Mucosa of descending colon (tissue), 3 donors: ENCODE data around the gene C11orf71. TPM values are rescaled to one million over a fixed set of nuclear protein-coding genes. Genes with fewer than 3 reads are reported as not detected.

ENCODE experiments used
- ATAC-seq: fragments of 200-7000 bp; cut with Tn5 transposase; one replicate; pipeline ENCODE4 v1.9.1; 2020; ENCODE audit warnings: mild to moderate bottlenecking, moderate library complexity
- DNase-seq, 3 donors: peaks; one replicate each; pipeline ENCODE4 v3.0.0-alpha.2; 2020
- H3K36me3 ChIP-seq: fragments of 200-600 bp; one replicate; pipeline ENCODE4 v1.8.0; 2021; ENCODE audit warnings: low read depth, mild to moderate bottlenecking
- H3K4me1 ChIP-seq: fragments of 200-600 bp; one replicate; pipeline ENCODE4 v1.8.0; 2021; ENCODE audit warnings: low read depth, mild to moderate bottlenecking
- H3K4me3 ChIP-seq: fragments of 200-600 bp; one replicate; pipeline ENCODE4 v1.8.0; 2021; ENCODE audit warnings: mild to moderate bottlenecking
- H3K9me3 ChIP-seq: fragments of 200-600 bp; one replicate; pipeline ENCODE4 v1.8.0; 2021; ENCODE audit warnings: mild to moderate bottlenecking
- intact Hi-C, 2 donors: fragments of 100-400 bp; cut with DNase I in 1 of 2; cut with micrococcal nuclease in 1 of 2; formaldehyde crosslinking; loops; one replicate each; pipeline versions ENCODE4 v1.11.0 to v1.11.1; 2022; cut with DNase I, micrococcal nuclease
- total RNA-seq, 3 donors: library from RNA; stranded (reverse); fragmentation: NEBNext Ultra II Directional in 2 of 3; extraction: Animal tissue kit (Norgen Biotek cat#: 25700) in 2 of 3; gene quantifications; one replicate each; pipeline versions ENCODE4 v1.2.1 to v1.2.4, GENCODE V29; 2021 to 2023
- TF ChIP-seq, protein P1 (sequence below): fragments of 200-600 bp; IDR thresholded peaks from one replicate; pipeline ENCODE4 v1.8.0; 2022; ENCODE audit warnings: antibody characterized with exemption, mild to moderate bottlenecking
- donor health status: DM: no; HTN: no; CAD: no; lungs with moderate emphysema.
- donor health status: DM: no; HTN: no; CAD: no.
- donor health status: DM: no; HTN: yes; CAD: no.

The C11orf71 gene
- total RNA-seq, 3 donors from 2014 or later = 8.6 to 14.0 (median 12.0) TPM

DNA sequence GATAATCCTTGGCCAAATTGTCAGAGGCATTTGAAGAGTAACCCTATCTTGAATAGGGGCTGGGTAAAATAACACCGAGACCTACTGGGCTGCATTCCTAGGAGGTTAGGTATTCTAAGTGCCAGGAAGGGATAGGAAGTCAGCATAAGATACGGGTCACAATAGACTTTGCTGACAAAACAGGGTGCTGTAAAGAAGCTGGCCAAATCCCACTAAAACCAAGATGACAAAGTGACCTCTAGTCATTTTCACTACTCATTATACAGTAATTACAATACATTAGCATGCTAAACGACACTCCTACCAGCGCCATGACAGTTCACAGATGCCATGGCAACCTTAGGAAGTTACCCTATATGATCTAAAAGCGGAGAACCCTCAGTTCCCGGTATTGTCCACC, 38.0 kb upstream of the C11orf71 start:
- Histone ChIP-seq H3K36me3 (no peaks in the 10 kb centered on the region), H3K4me3 (no peak overlapping the region), H3K4me1 (peaks cover 12% of the 10 kb centered on the region), H3K9me3 (no peaks in the 10 kb centered on the region)
- intact Hi-C loops = no loop called here
- no peak for ATAC-seq
- DNase-seq = no peak
- TF ChIP-seq, protein P1, sequence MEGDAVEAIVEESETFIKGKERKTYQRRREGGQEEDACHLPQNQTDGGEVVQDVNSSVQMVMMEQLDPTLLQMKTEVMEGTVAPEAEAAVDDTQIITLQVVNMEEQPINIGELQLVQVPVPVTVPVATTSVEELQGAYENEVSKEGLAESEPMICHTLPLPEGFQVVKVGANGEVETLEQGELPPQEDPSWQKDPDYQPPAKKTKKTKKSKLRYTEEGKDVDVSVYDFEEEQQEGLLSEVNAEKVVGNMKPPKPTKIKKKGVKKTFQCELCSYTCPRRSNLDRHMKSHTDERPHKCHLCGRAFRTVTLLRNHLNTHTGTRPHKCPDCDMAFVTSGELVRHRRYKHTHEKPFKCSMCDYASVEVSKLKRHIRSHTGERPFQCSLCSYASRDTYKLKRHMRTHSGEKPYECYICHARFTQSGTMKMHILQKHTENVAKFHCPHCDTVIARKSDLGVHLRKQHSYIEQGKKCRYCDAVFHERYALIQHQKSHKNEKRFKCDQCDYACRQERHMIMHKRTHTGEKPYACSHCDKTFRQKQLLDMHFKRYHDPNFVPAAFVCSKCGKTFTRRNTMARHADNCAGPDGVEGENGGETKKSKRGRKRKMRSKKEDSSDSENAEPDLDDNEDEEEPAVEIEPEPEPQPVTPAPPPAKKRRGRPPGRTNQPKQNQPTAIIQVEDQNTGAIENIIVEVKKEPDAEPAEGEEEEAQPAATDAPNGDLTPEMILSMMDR = no peak

DNA sequence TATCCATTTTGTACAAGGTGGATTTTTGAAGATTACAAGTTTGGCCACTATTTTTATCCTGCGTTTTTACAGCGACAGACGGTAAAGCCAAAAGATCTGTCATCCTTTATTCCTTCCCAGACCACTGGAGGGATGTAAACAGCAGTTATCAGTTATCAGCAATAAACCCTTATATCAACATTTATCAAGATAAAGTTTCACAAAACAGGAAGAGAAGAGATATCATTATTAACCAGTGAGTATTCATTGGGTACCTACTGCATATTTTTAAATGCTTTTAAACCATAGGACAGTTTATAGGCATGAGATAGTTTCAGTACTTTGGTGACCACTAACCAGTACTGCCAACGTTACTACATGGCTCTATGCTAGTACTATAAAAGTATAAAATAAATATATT, 33.1 kb upstream of the C11orf71 start:
- Histone ChIP-seq H3K4me1 (no peaks in the 10 kb centered on the region), H3K4me3 (no peak overlapping the region), H3K36me3 (no peaks in the 10 kb centered on the region), H3K9me3 (no peaks in the 10 kb centered on the region)
- TF ChIP-seq, protein P1 = no peak
- intact Hi-C loops = no loop called here
- ATAC-seq (no peak), DNase-seq (no peak)

DNA sequence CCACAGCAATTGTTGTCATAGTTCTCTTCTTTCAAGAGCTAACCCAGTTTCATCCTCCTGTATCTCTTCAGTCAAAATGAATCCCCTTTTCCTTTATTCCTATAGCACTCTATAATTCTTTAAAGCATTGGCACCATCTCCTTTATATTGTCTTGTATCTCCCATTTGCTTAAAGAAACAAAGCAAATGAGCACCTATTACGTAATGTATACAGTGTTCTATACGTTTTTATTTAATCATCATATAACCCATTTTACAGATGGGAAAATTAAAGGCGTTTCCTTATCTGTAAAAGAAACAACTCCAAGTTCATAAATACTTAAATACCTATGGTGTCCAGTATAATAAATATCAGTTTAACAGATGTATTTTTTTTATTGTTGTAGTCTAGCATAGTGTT, 32.6 kb upstream of the C11orf71 start:
- Histone ChIP-seq H3K9me3 (no peaks in the 10 kb centered on the region), H3K4me3 (no peak overlapping the region), H3K4me1 (no peaks in the 10 kb centered on the region), H3K36me3 (no peaks in the 10 kb centered on the region)
- DNase-seq (no peak), ATAC-seq (no peak)
- intact Hi-C loops = no loop called here
- TF ChIP-seq, protein P1 = no peak

DNA sequence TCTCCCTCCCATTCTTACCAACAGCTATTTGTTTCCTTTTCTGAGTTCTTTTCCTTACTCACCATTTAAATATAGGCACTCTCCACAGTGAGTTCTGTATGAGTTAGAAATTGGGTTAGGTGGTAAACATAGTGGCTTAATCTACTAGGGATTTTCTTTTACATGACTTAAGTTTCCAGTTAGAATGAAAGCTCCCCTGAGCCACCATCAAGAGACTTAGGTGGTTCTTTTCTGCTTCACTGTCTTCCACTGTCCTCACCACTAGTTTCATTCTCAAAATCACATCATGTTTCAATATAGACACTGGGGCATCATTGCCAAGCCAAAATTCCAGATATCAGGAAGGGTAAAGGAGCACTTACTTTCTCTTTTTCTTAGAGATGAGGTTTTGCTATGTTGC, 30.0 kb upstream of the C11orf71 start:
- Histone ChIP-seq H3K36me3 (no peaks in the 10 kb centered on the region), H3K9me3 (no peaks in the 10 kb centered on the region), H3K4me1 (no peaks in the 10 kb centered on the region), H3K4me3 (no peak overlapping the region)
- ATAC-seq = no peak
- DNase-seq = no peak
- intact Hi-C loops = no loop called here
- TF ChIP-seq, protein P1 = no peak

DNA sequence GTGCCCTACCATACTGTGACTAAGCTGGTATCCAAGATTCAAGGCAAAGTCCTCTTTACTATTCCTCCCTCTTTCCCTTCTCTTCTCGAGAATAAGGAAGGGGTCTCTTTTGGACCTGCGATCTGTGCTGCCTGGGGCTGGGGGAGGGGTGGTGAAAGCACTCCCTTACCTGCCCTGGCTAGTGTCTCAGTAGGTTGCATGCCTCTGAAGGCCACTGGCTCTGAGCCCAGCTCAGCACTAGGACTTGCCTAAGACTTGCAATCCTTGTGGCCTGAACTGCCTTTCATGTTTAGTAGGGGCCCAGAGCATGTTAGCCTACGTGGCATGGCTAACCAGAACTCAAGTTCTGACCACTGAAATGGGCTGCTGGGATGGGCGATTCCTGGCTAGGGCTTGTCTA, 26.0 kb upstream of the C11orf71 start:
- Histone ChIP-seq H3K4me3 (no peak overlapping the region), H3K9me3 (no peaks in the 10 kb centered on the region), H3K4me1 (no peaks in the 10 kb centered on the region), H3K36me3 (no peaks in the 10 kb centered on the region)
- TF ChIP-seq, protein P1 = no peak
- DNase-seq (no peak), ATAC-seq (no peak)
- intact Hi-C loops = no loop called here

DNA sequence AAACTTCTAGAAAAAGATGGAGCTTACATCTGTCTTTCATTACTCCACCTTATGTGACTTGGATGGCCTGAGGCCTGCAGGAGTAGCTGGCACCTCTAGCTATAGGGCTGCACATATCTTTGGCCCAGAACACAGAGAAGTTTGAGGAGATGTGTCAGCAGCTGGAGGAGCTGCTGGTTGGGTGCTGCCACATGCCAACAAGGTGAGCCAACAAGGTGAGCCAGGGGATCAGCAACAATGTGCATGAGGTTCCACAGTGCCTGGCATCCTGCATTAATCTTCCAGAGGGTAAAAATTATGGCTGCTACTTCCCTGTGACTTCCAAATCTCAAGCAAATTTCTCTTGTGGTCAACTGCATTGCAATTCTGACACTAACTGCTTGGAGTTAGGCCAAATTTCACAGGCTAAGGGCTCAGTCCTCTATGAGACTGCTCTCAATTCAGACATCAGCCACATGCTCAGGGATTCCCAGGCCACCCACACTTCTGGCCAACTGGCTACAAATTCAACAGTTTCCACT, 16.2 kb upstream of the C11orf71 start:
- Histone ChIP-seq H3K4me1 (no peaks in the 10 kb centered on the region), H3K9me3 (no peaks in the 10 kb centered on the region), H3K4me3 (no peak overlapping the region), H3K36me3 (no peaks in the 10 kb centered on the region)
- no peak for ATAC-seq
- intact Hi-C loops = no loop called here
- TF ChIP-seq, protein P1 = no peak
- no peak for DNase-seq
